ENCODE data around the gene EPGN.
"Not testable (repeated sequence)": the region's sequence is repeated elsewhere in the genome, so short reads cannot be mapped to it uniquely, and the experiment has no call there.

EPGN gene

DNA sequence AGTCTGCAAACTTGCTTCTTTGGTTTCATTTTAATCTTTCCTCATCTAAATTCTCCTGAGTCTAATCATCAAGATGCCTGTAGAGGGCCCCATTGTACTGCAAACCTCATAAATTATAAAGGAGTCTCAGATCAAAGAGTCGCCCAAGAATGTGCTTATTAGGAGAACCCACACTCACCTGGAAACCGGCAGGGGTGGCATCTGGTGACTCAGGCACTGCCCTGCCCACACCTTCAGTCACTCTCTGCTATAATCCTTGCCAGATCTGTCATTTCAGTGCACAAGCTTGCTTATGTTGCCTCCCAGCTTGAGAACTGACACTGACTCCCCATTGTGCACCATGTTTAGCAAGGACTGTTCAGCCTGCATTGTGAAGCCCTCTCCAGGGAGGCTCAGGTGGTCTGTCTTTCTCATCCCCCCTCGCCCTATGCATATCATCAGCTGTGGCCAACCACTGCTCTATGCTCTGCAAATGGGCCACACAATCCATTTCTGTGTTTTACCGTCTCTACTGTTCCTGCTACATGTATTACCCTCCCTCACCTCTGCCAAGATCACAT, 12.4 kb downstream of the EPGN start:
- peak; percentile 94 for ATAC-seq
- Mint-ChIP-seq H3K27ac (peak overlapping the region in 1 of 2 donors; percentile 9), H3K9me3 (no peaks in the 10 kb centered on the region), H3K4me1 (peaks cover 8% of the 10 kb centered on the region), H3K4me3 (no peak overlapping the region), H3K27me3 (peaks cover 33% of the 10 kb centered on the region)
- peak; percentile 36 to 42 for DNase-seq

DNA sequence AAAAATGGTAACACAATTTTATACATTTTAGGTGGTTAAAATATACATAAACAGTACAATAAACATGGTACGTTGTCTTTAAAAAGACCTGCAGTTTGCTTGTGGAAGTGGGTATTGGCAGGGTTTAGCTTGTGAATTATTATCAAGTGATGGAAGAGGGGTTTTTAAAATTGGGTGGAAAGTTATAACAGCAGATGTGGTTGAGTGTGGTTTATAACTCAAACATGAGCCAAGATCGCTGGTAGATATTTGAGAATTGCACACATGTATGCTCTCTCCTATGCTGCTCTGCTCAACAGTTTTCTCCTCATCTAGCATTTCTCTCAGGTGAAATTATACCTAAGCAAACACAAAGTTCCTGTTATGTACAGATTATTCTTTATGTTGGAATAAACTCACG, 14.0 kb downstream of the EPGN start:
- Mint-ChIP-seq H3K9me3 (no peaks in the 10 kb centered on the region), H3K27ac (no peak overlapping the region), H3K4me3 (no peak overlapping the region), H3K4me1 (peaks cover 8% of the 10 kb centered on the region), H3K27me3 (peaks cover 33% of the 10 kb centered on the region)
- DNase-seq (no peak), ATAC-seq (no peak)

DNA sequence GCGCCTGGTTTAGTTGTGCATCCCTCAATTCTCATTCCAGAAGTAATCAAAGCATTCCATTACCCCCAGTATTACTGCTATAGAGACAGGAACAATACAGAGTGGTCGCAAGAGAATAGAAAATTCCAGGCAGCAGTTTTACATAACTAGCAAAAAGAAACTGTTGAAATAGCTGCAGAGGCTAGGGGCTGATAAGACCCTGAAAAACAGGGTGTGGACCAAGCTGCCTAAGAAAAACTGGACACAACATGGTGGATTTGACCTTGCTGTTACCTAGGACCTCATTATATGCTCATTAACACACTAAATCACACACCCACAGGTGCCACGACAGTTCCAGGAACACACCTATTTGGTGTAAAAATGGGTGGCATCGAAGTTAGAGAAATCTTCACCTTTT, 15.4 kb downstream of the EPGN start:
- Mint-ChIP-seq H3K27ac (no peak overlapping the region), H3K9me3 (no peaks in the 10 kb centered on the region), H3K4me1 (peaks cover 8% of the 10 kb centered on the region), H3K4me3 (no peak overlapping the region), H3K27me3 (peaks cover 40% of the 10 kb centered on the region)
- DNase-seq (no peak), ATAC-seq (no peak)

DNA sequence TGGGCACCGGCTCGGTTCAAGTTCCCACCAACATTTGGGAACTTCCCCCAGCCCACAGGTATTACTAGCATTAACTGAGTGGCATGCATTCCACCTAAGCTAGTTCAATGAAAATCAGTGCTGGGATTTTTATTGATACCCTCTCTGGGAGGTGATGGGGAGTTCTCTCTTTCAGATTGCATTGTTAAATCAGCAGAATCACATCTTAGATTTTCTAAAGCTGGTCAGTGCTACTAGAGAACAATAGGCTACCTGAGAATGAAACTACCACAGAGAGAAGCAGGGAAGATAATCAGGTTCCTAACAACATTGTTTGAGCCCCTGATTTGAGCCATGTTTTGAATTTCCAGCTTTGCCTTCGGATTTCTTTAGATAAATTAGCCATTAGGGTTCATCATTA, 16.0 kb downstream of the EPGN start:
- peaks cover 8% of the 10 kb centered on the region for H3K4me1 Mint-ChIP-seq
- ATAC-seq (no peak), DNase-seq (no peak)
- H3K27ac Mint-ChIP-seq, result no peak overlapping the region
- peaks cover 46% of the 10 kb centered on the region for H3K27me3 Mint-ChIP-seq
- no peaks in the 10 kb centered on the region for H3K9me3 Mint-ChIP-seq
- no peak overlapping the region for H3K4me3 Mint-ChIP-seq

DNA sequence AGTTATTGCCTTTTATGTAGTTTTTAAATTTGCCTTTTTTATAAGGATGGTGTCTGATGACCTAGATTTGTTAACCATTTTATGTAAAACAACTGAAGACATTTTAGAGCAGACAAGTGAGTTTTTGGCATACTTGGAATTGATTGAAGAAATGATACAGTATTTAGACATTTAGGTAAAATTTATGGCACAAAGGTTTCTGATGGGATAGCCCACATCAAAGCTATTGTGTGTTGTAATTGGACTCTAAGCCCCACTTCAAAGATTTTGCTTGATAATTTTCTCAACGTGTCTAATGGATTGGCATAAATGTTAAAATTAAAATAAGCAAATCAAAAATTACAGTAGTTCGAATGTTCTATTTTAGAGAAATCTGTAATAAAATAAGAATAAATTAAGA, 17.6 kb downstream of the EPGN start:
- Mint-ChIP-seq H3K27ac (no peak overlapping the region), H3K27me3 (peaks cover 44% of the 10 kb centered on the region), H3K4me1 (peaks cover 2% of the 10 kb centered on the region), H3K4me3 (no peak overlapping the region), H3K9me3 (no peaks in the 10 kb centered on the region)
- DNase-seq, result no peak
- ATAC-seq, result no peak

DNA sequence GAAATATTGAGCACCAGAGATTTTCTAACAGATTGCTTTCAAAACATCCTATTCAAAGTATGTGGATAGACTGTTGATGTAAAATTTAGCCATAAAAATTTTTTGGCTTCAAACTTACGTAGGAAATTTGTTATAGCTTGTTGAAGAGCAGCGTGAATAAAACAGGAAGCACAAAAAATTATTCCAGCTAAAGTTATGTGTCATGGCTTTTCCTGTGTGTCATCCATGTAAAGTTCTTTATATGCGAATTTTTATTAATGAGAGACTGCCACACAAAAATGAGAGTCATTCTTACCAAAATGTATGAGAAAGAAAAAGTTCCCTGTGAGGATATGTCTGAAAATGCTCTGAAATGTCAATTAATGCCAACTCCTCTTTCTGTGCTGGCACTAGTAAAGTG, 19.5 kb downstream of the EPGN start:
- Mint-ChIP-seq H3K9me3 (no peaks in the 10 kb centered on the region), H3K4me1 (no peaks in the 10 kb centered on the region), H3K27ac (peak overlapping the region in 1 of 2 donors; percentile 25), H3K27me3 (peaks cover 41% of the 10 kb centered on the region), H3K4me3 (no peak overlapping the region)
- no peak for DNase-seq
- no peak for ATAC-seq

DNA sequence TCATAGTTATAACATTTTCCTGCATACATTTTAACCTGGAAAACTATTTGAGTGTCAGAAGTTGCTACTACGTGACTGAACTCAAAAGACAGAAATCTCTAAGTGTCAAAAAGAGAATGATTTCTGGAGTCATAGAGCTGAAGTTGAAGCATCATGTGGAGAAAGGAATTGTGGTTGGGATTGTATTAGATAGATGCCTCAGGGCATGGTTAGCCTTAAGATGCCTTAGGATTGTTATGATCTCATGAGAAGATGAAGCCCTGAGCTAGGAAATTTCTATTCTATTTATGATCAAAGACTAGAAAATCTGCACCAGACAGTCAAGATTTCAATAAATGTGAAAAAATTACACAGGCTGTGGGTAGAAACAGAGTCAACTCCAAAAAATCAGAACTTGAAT, 20.2 kb downstream of the EPGN start:
- Mint-ChIP-seq H3K4me1 (no peaks in the 10 kb centered on the region), H3K9me3 (no peaks in the 10 kb centered on the region), H3K27ac (no peak overlapping the region), H3K4me3 (no peak overlapping the region), H3K27me3 (peaks cover 34% of the 10 kb centered on the region)
- DNase-seq, result no peak
- ATAC-seq, result no peak

DNA sequence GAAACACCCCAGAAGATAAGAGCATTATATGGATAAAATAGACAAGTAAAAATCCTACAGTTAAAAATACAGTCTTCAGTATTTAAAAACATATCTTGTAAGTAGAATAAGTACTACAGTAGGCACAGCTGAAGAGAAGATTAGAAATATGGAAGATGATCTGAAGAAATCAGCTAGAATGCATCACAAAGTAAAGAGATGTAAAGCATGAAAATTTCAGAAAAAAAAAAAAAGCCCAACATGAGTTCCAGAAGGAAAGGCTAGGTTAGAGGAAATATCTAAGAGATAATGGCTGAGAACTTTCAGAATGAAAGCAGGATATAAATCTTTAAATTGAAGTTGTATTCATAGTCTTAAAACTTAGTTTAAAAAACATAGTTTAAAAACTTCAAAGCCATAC, 21.0 kb downstream of the EPGN start:
- ATAC-seq, result no peak
- Mint-ChIP-seq H3K4me1 (no peaks in the 10 kb centered on the region), H3K9me3 (no peaks in the 10 kb centered on the region), H3K27me3 (peaks cover 32% of the 10 kb centered on the region), H3K27ac (no peak overlapping the region), H3K4me3 (no peak overlapping the region)
- no peak for DNase-seq

DNA sequence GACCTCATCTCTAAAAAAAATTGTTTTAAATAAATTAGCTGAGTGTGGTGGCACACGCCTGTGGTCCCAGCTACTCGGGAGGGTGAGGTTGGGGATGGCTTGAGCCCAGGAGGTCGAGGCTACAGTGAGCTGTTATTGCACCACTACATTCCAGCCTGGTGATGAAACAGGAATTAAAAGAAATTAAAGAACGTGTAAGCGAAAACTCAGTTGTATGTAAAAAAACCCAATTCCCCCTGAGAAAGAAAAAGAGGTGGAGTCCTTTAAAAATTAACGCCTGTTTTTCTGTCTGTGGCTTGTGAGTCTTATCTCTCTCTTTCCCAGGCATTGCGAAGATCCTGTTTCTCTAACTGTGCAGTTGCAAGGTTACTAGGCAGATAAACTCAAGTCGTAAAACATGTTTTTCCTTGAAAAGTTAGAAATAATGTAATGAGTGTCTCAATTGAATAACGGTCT, 22.1 kb downstream of the EPGN start:
- ATAC-seq (no peak), DNase-seq (no peak)
- H3K27me3 Mint-ChIP-seq, result peaks cover 30% of the 10 kb centered on the region
- no peak overlapping the region for H3K4me3 Mint-ChIP-seq
- H3K27ac Mint-ChIP-seq, result no peak overlapping the region
- no peaks in the 10 kb centered on the region for H3K9me3 Mint-ChIP-seq
- H3K4me1 Mint-ChIP-seq, result no peaks in the 10 kb centered on the region

DNA sequence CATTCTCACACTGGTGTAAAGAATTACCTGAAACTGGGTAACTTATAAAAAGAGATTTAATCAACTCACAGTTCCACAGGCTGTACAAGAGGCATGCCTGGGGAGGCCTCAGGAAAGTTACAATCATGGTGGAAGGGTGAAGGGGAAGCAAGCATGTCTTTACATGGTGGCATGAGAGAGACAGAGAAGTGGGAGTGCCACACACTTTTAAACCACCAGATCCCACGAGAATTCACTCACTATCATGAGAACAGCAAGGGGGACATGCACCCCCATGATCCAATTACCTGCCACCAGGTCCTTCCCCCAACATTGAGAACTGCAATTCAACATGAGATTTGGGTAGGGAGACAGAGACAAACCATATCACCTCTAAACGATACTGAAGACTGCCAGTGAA, 23.0 kb downstream of the EPGN start:
- DNase-seq, result no peak
- Mint-ChIP-seq H3K4me1 (no peaks in the 10 kb centered on the region), H3K27me3 (peaks cover 30% of the 10 kb centered on the region), H3K9me3 (no peaks in the 10 kb centered on the region), H3K4me3 (no peak overlapping the region), H3K27ac (no peak overlapping the region)
- no peak for ATAC-seq

DNA sequence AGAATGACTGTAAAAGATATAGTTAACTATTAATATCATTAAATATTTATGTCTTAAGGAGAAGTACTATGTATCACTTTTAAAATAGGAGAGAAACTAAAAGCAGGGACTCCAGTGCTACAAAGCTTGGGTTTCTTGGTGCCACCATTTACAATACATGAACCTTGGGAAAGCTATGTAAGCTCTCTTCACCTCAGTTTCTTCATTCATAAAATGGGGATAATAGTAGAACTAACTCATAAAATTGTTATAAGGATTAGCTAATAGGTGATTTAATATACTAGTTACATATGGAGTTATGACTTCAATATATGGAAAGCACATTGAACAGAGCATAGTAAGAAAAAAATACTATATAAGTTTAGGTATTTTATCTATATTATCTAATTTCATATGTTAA, 23.7 kb downstream of the EPGN start:
- DNase-seq (no peak), ATAC-seq (no peak)
- peaks cover 30% of the 10 kb centered on the region for H3K27me3 Mint-ChIP-seq
- H3K4me3 Mint-ChIP-seq, result no peak overlapping the region
- H3K9me3 Mint-ChIP-seq, result no peaks in the 10 kb centered on the region
- H3K27ac Mint-ChIP-seq, result no peak overlapping the region
- H3K4me1 Mint-ChIP-seq, result no peaks in the 10 kb centered on the region

DNA sequence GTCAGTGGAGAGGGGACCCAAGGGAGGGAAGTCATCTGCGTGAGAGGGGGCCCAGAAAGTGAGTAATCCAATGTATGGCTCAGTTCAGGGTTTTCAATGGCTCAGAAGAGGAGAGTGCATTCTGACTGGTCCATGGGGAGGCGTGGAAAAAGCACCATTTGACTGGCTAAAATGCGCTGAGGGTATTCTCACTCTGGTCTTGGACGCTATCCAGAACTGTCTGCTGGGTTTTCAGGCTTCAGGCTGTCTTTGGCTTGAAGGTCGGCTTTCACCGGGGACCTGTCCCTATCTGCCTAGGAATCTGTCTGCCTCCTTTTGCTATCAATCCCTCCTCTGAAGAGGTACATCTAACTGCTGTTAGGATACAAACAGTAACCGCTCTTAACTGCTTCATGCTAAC, 26.4 kb downstream of the EPGN start:
- Mint-ChIP-seq H3K4me1 (no peaks in the 10 kb centered on the region), H3K27ac (no peak overlapping the region), H3K4me3 (no peak overlapping the region), H3K27me3 (peaks cover 16% of the 10 kb centered on the region), H3K9me3 (no peaks in the 10 kb centered on the region)
- DNase-seq (no peak), ATAC-seq (no peak)

DNA sequence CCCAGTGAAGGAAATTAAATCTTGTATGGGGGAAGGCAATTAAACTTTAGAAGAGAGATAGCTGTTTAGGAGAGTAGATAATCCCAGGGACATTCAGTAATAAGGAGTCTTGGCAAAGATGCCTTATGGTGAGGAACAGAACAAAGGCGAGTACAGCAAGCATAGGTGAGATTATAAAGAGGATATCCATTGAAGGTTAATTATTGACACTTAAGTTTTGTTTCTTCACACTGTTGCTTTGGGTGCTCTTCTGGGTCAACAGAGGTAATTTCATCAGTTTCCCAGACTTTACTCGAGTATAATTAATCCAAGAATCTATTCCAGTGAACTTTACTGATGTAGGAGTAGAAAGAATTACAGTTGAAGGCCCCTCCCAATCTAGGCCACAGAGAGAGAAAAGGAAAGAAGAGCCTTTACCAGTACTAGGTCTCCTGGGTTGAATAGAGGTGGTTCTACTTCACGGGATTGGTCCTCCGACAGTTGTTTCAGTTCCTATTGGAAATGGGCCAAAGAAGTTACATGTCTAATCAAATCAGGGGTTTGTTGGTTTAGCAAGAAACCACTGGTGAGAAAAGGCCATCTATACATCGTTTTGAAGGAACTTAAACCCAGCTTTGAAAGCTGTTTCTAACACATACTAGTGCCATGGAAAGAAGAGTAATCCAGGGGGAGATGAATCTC, 27.2 kb downstream of the EPGN start:
- ATAC-seq, result no peak
- peaks cover 16% of the 10 kb centered on the region for H3K27me3 Mint-ChIP-seq
- no peak overlapping the region for H3K27ac Mint-ChIP-seq
- no peaks in the 10 kb centered on the region for H3K9me3 Mint-ChIP-seq
- no peaks in the 10 kb centered on the region for H3K4me1 Mint-ChIP-seq
- no peak overlapping the region for H3K4me3 Mint-ChIP-seq
- no peak for DNase-seq

DNA sequence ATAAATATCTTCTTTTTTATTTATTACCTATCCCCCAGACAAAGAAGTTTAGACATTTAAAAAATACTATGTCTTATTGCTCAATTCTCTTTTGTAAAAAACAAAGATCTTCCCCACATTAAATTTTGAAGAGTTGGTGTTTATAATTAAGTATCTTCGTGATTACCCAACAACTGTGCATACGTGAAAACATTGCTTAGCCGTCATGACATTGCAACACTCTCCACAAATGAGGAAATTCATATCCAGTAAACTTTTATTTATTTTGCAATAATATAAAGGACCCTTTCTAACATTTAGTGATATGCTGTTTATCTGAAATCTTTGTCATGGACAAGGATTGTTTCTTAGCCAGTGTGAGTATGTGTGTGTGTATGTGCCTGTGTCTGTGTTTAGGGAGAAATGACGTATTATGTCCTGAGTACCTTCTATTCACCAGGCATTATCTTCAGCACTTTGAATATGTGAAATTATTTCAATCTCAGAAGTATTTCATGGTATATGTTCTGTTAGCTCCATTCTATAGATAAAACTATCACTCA, 30.6 kb downstream of the EPGN start:
- Mint-ChIP-seq H3K27me3 (peaks cover 5% of the 10 kb centered on the region), H3K4me3 (no peak overlapping the region), H3K4me1 (no peaks in the 10 kb centered on the region), H3K9me3 (peaks cover 0 to 11% of the 10 kb centered on the region in 2 donors), H3K27ac (no peak overlapping the region)
- ATAC-seq (no peak), DNase-seq (no peak)

DNA sequence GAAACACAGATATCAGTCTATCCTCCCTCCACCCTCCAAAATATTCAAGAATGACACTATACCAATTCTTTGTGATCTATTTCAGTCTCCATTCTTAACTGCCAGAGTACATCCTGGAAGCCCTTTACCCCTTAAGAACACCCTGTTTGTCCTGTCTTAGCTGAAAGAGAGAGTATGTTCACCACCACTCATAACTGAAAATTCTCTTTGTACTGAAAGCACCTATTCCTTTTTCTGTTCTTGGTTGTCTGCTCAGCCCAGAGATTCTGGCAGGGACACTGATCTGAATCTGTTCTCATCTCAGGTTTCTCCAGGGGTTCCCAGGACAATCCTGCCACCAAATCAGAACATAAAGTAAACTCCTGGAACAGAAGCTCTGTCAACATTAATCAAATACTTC, 31.2 kb downstream of the EPGN start:
- H3K4me3 Mint-ChIP-seq, result no peak overlapping the region
- peaks cover 5 to 17% of the 10 kb centered on the region in 2 donors for H3K9me3 Mint-ChIP-seq
- no peak for DNase-seq
- H3K27ac Mint-ChIP-seq, result no peak overlapping the region
- no peaks in the 10 kb centered on the region for H3K4me1 Mint-ChIP-seq
- ATAC-seq, result no peak
- peaks cover under 1% of the 10 kb centered on the region for H3K27me3 Mint-ChIP-seq

DNA sequence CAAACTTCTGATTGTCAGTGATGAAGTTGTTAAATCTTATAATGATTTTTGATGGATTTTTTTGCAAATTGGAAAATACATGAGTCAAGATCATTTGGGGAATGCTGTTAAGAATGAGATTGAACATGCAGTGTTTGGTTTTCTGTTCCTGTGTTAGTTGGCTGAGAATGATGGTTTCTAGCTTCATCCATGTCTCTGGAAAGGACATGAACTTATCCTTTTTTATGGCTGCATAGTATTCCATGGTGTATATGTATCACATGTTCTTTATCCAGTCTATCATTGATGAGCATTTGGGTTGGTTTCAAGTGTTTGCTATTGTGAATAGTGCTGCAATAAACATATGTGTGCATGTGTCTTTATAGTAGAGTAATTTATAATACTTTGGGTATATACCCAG, 32.2 kb downstream of the EPGN start:
- not testable (repeated sequence) for DNase-seq, H3K27ac Mint-ChIP-seq, H3K27me3 Mint-ChIP-seq, ATAC-seq, H3K4me1 Mint-ChIP-seq, H3K4me3 Mint-ChIP-seq
- H3K9me3 Mint-ChIP-seq, result peaks cover 13 to 21% of the 10 kb centered on the region in 2 donors

DNA sequence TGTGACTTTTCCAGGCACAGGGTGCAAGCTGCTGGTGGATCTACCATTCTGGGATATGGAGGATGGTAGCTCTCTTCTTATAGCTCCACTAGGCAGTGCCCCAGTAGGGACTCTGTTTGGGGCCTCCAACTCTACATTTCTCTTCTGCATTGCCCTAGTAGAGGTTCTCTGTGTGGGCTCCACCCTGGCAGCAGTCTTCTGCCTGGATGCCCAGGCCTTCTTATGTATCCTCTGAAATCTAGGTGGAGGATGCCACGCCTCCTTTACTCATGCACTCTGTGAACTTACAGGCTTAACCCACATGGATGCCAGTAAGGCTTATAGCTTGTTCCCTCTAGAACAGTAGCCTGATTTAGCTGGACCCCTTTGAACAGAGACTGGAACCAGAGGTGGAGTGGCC, 35.8 kb downstream of the EPGN start:
- Mint-ChIP-seq H3K27me3 (peaks cover 7% of the 10 kb centered on the region), H3K4me3 (no peak overlapping the region), H3K27ac (no peak overlapping the region), H3K4me1 (no peaks in the 10 kb centered on the region), H3K9me3 (peaks cover 14 to 21% of the 10 kb centered on the region in 2 donors)
- no peak for DNase-seq
- ATAC-seq, result no peak

Measured in stimulated activated naive CD8-positive, alpha-beta T cell treated with anti-CD3 and anti-CD28 coated beads, Interleukin-15, amount 100 ng/mL, for 72 hours (primary cell).